Limb (tissue), 2 donors: ENCODE data around the gene DDX4.
"Not testable (repeated sequence)": the region's sequence is repeated elsewhere in the genome, so short reads cannot be mapped to it uniquely, and the experiment has no call there.

Experiments used
- DNase-seq, 2 donors: peaks; one replicate each; pipeline ENCODE4 v3.0.0-alpha.2; 2016; ENCODE audit errors: extremely low spot score in 2 of 2

DDX4 gene

DNA sequence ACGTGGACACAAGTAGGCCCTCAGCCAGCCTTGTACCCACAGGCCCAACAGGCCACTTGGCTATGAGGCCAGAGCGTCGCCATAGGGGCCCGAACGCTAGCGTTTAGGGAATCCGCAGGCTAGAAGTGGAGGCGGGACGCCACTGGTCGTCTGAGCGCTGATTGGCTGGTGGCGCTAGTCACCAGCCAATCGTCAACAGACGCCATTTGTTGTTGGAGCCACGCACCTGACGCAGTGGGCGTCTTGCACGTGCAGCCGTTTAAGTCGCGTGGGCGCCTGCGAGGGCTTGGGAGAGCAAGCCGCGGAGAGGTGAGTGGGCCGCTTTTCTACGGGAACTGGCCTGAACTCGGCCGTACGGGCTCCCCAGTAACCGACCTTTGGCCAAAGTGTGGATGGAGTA is at the start of gene DDX4:
DDX4 (plus strand) TSS at position 269 of the 400 bp plus-strand sequence. CDS start 903 bp downstream, outside the sequence.
- no peak for DNase-seq

GRCh38 chr5:55691265-55692105 is 46.4 kb upstream of the DDX4 start:
- peak in 1 of 2 donors; percentile 83 for DNase-seq

- no peak for DNase-seq
Observed at GRCh38 chr5:55692106-55692417, 45.8 kb upstream of the DDX4 start.

DNA sequence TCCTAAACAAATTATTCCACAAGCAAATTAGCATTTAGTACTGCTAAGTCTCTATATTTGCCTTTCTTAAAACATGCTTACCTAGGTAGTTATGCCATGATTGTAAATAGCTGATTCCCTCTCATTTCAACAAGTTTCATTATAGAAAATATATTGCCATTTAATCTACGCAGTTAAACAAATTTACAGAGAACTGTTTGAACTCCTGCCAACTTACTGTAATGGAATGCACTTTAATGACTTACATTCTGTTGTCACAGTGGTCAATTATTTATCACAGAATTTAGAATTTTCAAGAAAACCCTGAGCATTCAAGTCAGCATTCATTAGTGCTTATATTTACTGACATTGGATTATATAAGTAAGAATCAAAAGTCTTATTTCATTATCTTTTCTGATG is 45.4 kb upstream of the DDX4 start:
- no peak for DNase-seq

GRCh38 chr5:55694152-55694830 is 43.6 kb upstream of the DDX4 start:
- no peak for DNase-seq

DNA sequence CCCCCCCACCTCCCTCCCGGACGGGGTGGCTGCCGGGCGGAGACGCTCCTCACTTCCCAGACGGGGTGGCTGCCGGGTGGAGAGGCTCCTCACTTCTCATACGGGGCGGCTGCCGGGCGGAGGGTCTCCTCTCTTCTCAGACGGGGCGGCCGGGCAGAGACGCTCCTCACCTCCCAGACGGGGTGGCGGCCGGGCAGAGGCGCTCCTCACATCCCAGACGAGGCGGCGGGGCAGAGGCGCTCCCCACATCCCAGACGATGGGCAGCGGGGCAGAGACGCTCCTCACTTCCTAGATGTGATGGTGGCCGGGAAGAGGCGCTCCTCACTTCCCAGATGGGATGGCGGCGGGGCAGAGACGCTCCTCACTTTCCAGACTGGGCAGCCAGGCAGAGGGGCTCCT is 41.2 kb upstream of the DDX4 start:
- not testable (repeated sequence) for DNase-seq

- DNase-seq = no peak
Observed at GRCh38 chr5:55699041-55699688, 38.7 kb upstream of the DDX4 start.

- no peak for DNase-seq
Observed at GRCh38 chr5:55700745-55701144, 37.1 kb upstream of the DDX4 start.

GRCh38 chr5:55701462-55702103 is 36.3 kb upstream of the DDX4 start:
- no peak for DNase-seq

DNA sequence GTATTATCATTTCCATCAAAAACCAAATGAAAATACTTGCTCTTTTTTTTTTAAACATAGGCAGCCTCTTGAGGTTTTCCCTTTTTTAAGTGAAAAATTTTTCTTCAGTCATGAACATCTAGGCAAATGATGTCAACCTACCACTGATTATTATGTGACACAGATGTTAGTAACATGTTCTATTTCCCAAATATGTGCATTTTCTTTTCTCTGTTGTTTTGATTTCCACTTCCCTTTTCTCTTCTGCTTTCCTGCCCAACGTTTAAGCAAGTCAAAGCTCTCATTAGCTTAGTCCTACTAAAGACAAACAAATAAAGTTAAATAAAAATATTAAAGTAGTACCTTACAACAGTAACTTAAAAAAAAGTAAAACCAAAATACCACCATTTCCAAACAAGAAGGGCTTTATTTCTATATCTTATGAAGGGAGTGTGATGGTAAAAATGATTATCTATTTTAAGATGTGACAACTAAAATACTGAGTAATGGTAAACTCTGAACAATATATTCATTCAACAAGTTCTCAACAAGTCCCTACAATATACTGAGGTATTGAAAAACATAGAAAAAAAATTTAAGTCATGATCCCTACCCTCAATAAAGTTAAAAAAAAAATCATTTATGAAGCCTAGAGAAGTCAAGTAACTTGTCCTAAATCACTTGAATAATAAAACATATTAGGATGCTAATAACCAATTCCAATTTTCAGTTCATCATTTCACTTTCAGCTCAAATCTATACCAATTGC is 35.1 kb upstream of the DDX4 start:
- no peak for DNase-seq

- DNase-seq = no peak
Observed at GRCh38 chr5:55706230-55706629, 31.6 kb upstream of the DDX4 start.

- no peak for DNase-seq
Observed at GRCh38 chr5:55708732-55709131, 29.1 kb upstream of the DDX4 start.

- DNase-seq = no peak
Observed at GRCh38 chr5:55711507-55712022, 26.3 kb upstream of the DDX4 start.

DNA sequence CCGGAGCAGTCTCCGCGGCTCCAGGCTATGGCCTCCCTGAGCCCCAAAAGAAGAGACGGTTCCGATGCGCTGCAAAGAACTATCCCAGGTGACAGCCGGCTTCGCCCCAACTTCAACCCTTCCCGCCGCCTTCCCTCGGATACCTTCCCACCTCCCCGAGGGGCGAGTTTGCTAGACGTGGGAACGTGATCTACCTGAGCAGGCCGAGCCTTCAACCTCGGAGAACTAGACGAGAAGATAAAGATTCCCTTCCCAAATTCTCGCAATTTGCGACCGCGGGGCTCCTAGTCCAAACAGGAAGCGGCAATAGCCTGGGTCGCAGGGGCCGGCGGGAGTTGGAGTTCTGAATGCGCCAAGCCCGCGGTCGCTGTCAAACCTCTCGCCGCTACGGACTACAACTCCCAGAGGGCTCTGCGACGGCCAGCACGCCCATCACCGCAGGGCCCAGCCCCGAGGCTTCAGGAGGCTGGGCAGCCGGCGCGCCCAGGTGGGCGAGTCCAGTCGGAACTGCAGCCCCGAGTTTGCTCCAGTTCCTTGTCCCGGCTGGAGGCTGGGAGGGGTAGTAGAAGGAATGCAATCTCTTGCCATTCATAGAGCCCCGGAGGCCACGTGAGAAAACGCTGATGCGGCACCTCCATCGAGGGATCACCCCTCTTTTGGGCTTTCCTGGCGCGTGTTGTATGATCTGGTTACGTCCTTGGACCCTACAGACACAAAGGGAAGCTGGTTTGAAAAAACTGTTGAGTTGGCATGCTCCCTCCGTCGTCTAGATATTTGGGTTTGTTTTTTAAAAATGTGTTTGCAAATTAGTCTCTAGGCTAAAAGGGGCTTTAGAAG is 25.6 kb upstream of the DDX4 start, which contains the start of gene SLC38A9:
SLC38A9 (minus strand) TSS at position 302 of the 837 bp plus-strand sequence. CDS start 14,366 bp downstream, outside the sequence.
- peak; percentile 97 for DNase-seq

DNA sequence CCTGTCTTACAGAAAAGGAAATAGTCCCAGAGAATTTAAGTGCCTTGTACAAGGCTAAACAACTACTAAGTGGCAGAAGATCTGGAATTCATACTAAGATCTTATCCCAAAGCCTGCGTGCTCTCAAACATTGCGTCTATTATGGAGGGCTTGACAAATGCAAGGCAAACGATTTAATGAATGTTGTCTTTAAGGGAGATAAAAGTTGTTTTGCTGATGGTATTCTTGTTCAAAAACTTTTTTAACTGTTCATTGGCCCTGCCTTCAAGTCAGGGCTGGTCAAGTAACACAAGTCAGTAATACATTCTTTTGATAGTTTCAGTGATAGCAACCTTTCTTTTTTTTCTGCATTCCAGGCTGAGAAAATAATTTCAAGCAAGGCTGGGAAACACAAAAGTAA is 24.0 kb upstream of the DDX4 start:
- DNase-seq = no peak

- no peak for DNase-seq
Observed at GRCh38 chr5:55714339-55714738, 23.5 kb upstream of the DDX4 start.

- no peak for DNase-seq
Observed at GRCh38 chr5:55714749-55715148, 23.1 kb upstream of the DDX4 start.

DNA sequence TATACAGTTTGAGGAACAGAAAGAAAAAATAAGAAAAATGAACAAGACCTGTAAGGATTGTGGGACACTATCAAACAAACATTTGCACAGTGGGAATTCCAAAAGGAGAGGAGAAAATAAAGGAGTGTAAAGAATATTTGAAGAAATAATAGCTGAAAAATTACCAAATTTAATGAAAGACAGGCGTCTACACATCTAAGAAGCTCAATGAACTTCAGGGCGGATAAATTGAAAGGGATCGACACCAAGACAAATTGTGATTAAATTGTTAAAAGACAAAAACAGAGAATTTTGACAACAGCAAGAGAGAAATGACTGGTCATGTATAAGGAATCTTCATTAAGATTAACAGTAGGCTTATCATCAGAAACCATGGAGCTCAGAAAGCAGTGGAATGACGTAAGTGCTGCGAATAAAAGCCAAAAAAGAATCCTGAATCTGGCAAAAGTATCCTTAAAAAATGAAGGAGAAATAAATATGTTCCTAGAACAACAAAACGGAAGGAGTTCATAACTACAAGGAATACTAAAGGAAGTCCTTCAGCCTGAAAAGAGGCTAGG is 22.3 kb upstream of the DDX4 start:
- DNase-seq = no peak

DNA sequence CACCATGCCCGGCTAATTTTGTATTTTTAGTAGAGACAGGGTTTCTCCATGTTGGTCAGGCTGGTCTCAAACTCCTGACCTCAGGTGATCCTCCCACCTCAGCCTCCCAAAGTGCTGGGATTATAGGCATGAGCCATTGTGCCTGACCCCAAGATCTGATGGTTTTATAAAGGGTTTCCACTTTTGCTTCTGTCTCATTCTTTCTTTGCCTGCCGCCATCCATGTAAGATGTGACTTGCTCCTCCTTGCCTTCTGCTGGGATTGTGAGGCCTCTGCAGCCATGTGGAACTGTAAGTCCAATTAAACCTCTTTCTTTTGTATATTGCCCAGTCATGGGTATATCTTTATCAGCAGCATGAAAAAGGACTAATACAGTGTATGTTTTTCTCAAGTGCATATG is 18.8 kb upstream of the DDX4 start:
- not testable (repeated sequence) for DNase-seq
